ENCODE measurements around the gene FAM20B.

DNA sequence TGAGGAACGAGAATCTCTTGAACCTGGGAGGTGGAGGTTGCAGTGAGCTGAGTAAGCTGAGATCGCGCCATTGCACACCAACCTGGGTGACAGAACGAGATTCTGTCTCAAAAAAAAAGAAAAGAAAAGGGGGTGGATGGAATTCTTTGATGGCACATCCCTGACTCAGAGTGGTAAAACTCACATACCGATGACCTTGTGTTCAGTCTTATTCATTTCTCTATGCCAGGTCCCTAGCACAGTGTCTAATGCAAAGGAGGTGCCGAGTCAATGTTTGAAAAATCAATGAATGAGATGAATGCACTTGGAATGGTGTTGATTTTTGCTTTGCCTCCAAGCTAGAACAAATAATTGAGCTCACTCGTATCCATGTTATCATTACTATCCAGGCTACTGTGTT is 18.5 kb upstream of the FAM20B start:
- no peak for TF ChIP-seq EZH2 (IDR thresholded peaks at IDR 0.05; ENCODE audit: borderline replicate concordance, low read length)
- TF ChIP-seq, protein P1, sequence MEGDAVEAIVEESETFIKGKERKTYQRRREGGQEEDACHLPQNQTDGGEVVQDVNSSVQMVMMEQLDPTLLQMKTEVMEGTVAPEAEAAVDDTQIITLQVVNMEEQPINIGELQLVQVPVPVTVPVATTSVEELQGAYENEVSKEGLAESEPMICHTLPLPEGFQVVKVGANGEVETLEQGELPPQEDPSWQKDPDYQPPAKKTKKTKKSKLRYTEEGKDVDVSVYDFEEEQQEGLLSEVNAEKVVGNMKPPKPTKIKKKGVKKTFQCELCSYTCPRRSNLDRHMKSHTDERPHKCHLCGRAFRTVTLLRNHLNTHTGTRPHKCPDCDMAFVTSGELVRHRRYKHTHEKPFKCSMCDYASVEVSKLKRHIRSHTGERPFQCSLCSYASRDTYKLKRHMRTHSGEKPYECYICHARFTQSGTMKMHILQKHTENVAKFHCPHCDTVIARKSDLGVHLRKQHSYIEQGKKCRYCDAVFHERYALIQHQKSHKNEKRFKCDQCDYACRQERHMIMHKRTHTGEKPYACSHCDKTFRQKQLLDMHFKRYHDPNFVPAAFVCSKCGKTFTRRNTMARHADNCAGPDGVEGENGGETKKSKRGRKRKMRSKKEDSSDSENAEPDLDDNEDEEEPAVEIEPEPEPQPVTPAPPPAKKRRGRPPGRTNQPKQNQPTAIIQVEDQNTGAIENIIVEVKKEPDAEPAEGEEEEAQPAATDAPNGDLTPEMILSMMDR (conservative IDR thresholded peaks at IDR 0.05 in 1 of 2, IDR thresholded peaks at IDR 0.05 in 1 of 2; ENCODE audit: extremely low read depth in 1 of 2, insufficient read depth in 1 of 2, low read depth in 1 of 2, low read length in 2 of 2) = no peak
